ENCODE measurements around the gene ZBTB8A.

- TF ChIP-seq CTCF (IDR thresholded peaks at IDR 0.05): no peak
- no peak for TF ChIP-seq POLR2A (IDR thresholded peaks at IDR 0.05)
These were observed 37.4 kb upstream of the ZBTB8A start for GRCh38 chr1:32501865-32502264.

All from transverse colon (tissue), 3 donors.